IMR-90 (cell line): ENCODE measurements around the gene URB2. TPM values are rescaled to one million over a fixed set of nuclear protein-coding genes. Genes with fewer than 3 reads are reported as not detected.

Source experiments
- ATAC-seq: fragments of 200-7000 bp; cut with Tn5 transposase; 2 replicates; pipeline ENCODE4 v1.9.1; 2020; ENCODE audit warnings: low read depth, mild to moderate bottlenecking, moderate library complexity
- BruUV-seq: library from RNA; stranded (reverse); fragments of 400-500 nt; replicated peaks from 2 replicates; lab custom pipeline; 2021; lab: Mats Ljungman, UMichigan
- CTCF ChIA-PET: fragments of 300-600 bp; formaldehyde crosslinking; extraction: SDS; loops from one replicate; lab custom pipeline; 2021; ENCODE audit warnings: antibody characterized with exemption; lab: Yijun Ruan, JAX
- POLR2A ChIA-PET: fragments of 300-600 bp; sonication (Branson Sonifier 250); formaldehyde crosslinking; loops from one replicate; lab custom pipeline; 2022; ENCODE audit warnings: antibody characterized with exemption; ENCODE audit not compliant: unreplicated experiment; lab: Charles Lee
- DNase-seq: peaks from one replicate; pipeline ENCODE4 v3.0.0; 2013
- H2AFZ ChIP-seq: replicated peaks from 2 replicates; pipeline ENCODE3; 2013; ENCODE audit warnings: low read length, mild to moderate bottlenecking; ENCODE audit not compliant: poor library complexity
- H2AK5ac ChIP-seq: 2 replicates; pipeline ENCODE4 v1.6.1; 2013; ENCODE audit warnings: low read depth, low read length, inconsistent platforms
- H2AK9ac ChIP-seq: replicated peaks from 2 replicates; pipeline ENCODE3; 2013; ENCODE audit warnings: mild to moderate bottlenecking, low read depth, low read length, moderate library complexity; ENCODE audit not compliant: poor library complexity
- H2BK120ac ChIP-seq: 2 replicates; pipeline ENCODE4 v1.6.1; 2013; ENCODE audit warnings: low read depth, low read length, inconsistent platforms
- H2BK15ac ChIP-seq: 3 replicates; pipeline ENCODE4 v1.6.1; 2013; ENCODE audit warnings: low read depth, low read length, inconsistent platforms
- H2BK20ac ChIP-seq: 2 replicates; pipeline ENCODE4 v1.6.1; 2013; ENCODE audit warnings: low read depth, mild to moderate bottlenecking, inconsistent platforms, low read length, moderate library complexity
- H2BK5ac ChIP-seq: 2 replicates; pipeline ENCODE4 v1.6.1; 2013; ENCODE audit warnings: mild to moderate bottlenecking, low read depth, low read length, inconsistent platforms; ENCODE audit not compliant: poor library complexity, severe bottlenecking
- H3K14ac ChIP-seq: replicated peaks from 2 replicates; pipeline ENCODE4 v1.6.1; 2013; ENCODE audit warnings: low read depth, low read length, inconsistent platforms
- H3K18ac ChIP-seq: 2 replicates; pipeline ENCODE4 v1.6.1; 2013; ENCODE audit warnings: low read depth, low read length, control low read depth
- H3K23ac ChIP-seq: 2 replicates; pipeline ENCODE4 v1.6.1; 2013; ENCODE audit warnings: low read depth, low read length, inconsistent platforms
- H3K27ac ChIP-seq: 2 replicates; pipeline ENCODE4 v1.5.1; 2013; ENCODE audit warnings: mild to moderate bottlenecking, control low read depth, low read length; ENCODE audit not compliant: insufficient read depth
- H3K27me3 ChIP-seq: 2 replicates; pipeline ENCODE4 v1.6.1; 2013; ENCODE audit warnings: low read length; ENCODE audit not compliant: control insufficient read depth, insufficient read depth
- H3K36me3 ChIP-seq: 2 replicates; pipeline ENCODE4 v1.6.1; 2013; ENCODE audit warnings: low read length, mixed read lengths; ENCODE audit not compliant: control insufficient read depth, insufficient read depth
- H3K4ac ChIP-seq: 2 replicates; pipeline ENCODE4 v1.6.1; 2013; ENCODE audit warnings: low read depth, low read length, inconsistent platforms
- H3K4me1 ChIP-seq: 2 replicates; pipeline ENCODE4 v1.6.1; 2013; ENCODE audit warnings: low read length, mixed read lengths; ENCODE audit not compliant: control insufficient read depth, insufficient read depth
- H3K4me2 ChIP-seq: 2 replicates; pipeline ENCODE4 v1.6.1; 2013; ENCODE audit warnings: low read depth, mild to moderate bottlenecking, control low read depth, low read length, moderate library complexity
- H3K4me3 ChIP-seq: 2 replicates; pipeline ENCODE4 v1.5.1; 2013; ENCODE audit warnings: low read depth, mild to moderate bottlenecking, control low read depth, low read length, moderate library complexity; ENCODE audit not compliant: insufficient read depth
- H3K56ac ChIP-seq: 2 replicates; pipeline ENCODE4 v1.6.1; 2013; ENCODE audit warnings: low read length, inconsistent platforms; ENCODE audit not compliant: insufficient read depth; ENCODE audit errors: extremely low read depth
- H3K79me1 ChIP-seq, 2 experiments: 2 replicates each; pipeline ENCODE4 v1.6.1; 2013; ENCODE audit warnings: low read length in 2 of 2, inconsistent platforms in 1 of 2, low read depth in 1 of 2
- H3K9ac ChIP-seq: 2 replicates; pipeline ENCODE4 v1.6.1; 2013; ENCODE audit warnings: low read depth, low read length, control low read depth
- H3K9me1 ChIP-seq: 2 replicates; pipeline ENCODE4 v1.6.1; 2013; ENCODE audit warnings: low read length, inconsistent platforms; ENCODE audit not compliant: insufficient read depth
- H3K9me3 ChIP-seq: 2 replicates; pipeline ENCODE4 v1.6.1; 2013; ENCODE audit warnings: low read length; ENCODE audit not compliant: control insufficient read depth, insufficient read depth
- H4K20me1 ChIP-seq: 2 replicates; pipeline ENCODE4 v1.6.1; 2013; ENCODE audit warnings: low read length, inconsistent platforms; ENCODE audit not compliant: insufficient read depth
- H4K5ac ChIP-seq: 2 replicates; pipeline ENCODE4 v1.6.1; 2013; ENCODE audit warnings: mild to moderate bottlenecking, low read depth, low read length, control low read depth
- H4K8ac ChIP-seq, 2 experiments: 2 replicates each; pipeline ENCODE4 v1.6.1; 2013; ENCODE audit warnings: low read depth in 2 of 2, low read length in 2 of 2, control low read depth in 1 of 2, inconsistent platforms in 1 of 2
- H4K91ac ChIP-seq: 2 replicates; pipeline ENCODE4 v1.6.1; 2013; ENCODE audit warnings: low read depth, low read length, inconsistent platforms; ENCODE audit not compliant: insufficient read depth
- CEBPB ChIP-seq: IDR thresholded peaks from 2 replicates; pipeline ENCODE4 v1.6.1; 2012; ENCODE audit warnings: low read depth, low read length, improper control_type of control experiment
- SMC3 ChIP-seq: fragments of 150-350 bp; IDR thresholded peaks from 2 replicates; pipeline ENCODE4 v1.6.1; 2016; ENCODE audit warnings: low read depth, mild to moderate bottlenecking, antibody characterized with exemption, low read length, moderate library complexity
- USF2 ChIP-seq: fragments of 150-350 bp; IDR thresholded peaks from 2 replicates; pipeline ENCODE4 v1.6.1; 2017; ENCODE audit warnings: mild to moderate bottlenecking, antibody characterized with exemption, low read length, low read depth
- whole genome bisulfite sequencing, 2 experiments: methylation state at CpG; one replicate each; pipeline versions ENCODE4 v1.1.5 to v1.1.7; 2013; ENCODE audit warnings: missing lambda C conversion rate in 2 of 2; ENCODE audit not compliant: insufficient read length in 1 of 2; ENCODE audit errors: extremely low coverage in 2 of 2; 5-methylcytosine and 5-hydroxymethylcytosine counted together
- dilution Hi-C: fragments of 300-500 bp; cut with HindIII; formaldehyde crosslinking; loops from one replicate; pipeline ENCODE4 v1.14.3; 2018; ENCODE audit warnings: low sequenced_read_pairs; ENCODE audit not compliant: unreplicated experiment
- in situ Hi-C: fragments of 300-500 bp; cut with MboI; formaldehyde crosslinking; loops from 3 replicates; pipeline ENCODE4 v1.14.3; 2019; ENCODE audit warnings: low sequenced_read_pairs, inconsistent platforms, mixed read lengths
- intact Hi-C: fragments of 100-400 bp; cut with micrococcal nuclease; formaldehyde crosslinking; loops from 2 replicates; pipeline ENCODE4 v1.10.0; 2022
- polyA plus RNA-seq, 3 experiments: library from polyadenylated mRNA; depleted of rRNA; stranded (reverse); fragments of >200 nt; gene quantifications; 2 replicates each; pipeline ENCODE4 v1.2.3, GENCODE V29; 2012; ENCODE audit warnings: low replicate concordance in 1 of 3
- total RNA-seq: library from RNA; depleted of rRNA; stranded (reverse); fragments of >200 nt; gene quantifications from 2 replicates; pipeline ENCODE4 v1.2.3, GENCODE V29; 2012

The URB2 gene
- total and polyA plus RNA-seq, 2 of the 4 experiments (the other 2 are of a cell fraction) = 5.9 to 15.4 TPM

GRCh38 chr1:229620876-229621275, 5.2 kb upstream of the URB2 start:
- H3K27me3 ChIP-seq = no peaks in the 10 kb centered on the region
- no peak overlapping the region for H3K23ac ChIP-seq
- no peak overlapping the region for H2AFZ ChIP-seq
- no peak overlapping the region for H3K14ac ChIP-seq
- no peaks in the 10 kb centered on the region for H3K9me3 ChIP-seq
- H2BK5ac ChIP-seq = no peak overlapping the region
- no peak overlapping the region for H3K56ac ChIP-seq
- intact Hi-C loops = no loop called here
- no peak for TF ChIP-seq SMC3
- TF ChIP-seq CEBPB = peak; percentile 73
- no peak for TF ChIP-seq USF2
- H3K4ac ChIP-seq = no peak overlapping the region
- ChIA-PET POLR2A (no interaction called here), CTCF (no interaction called here)
- in situ Hi-C loops = no loop called here
- no peak overlapping the region for H3K27ac ChIP-seq
- no peak overlapping the region for H4K8ac ChIP-seq
- H3K4me1 ChIP-seq = peaks cover 3% of the 10 kb centered on the region
- ATAC-seq = no peak
- H2BK120ac ChIP-seq = no peak overlapping the region
- H2AK5ac ChIP-seq = no peak overlapping the region
- BruUV-seq = no TSS peak
- no peak overlapping the region for H3K4me3 ChIP-seq
- 0 out of 2 replicates have a peak, but pooled peaks cover 2% of the 10 kb centered on the region for H3K36me3 ChIP-seq
- H4K20me1 ChIP-seq = peaks cover 63% of the 10 kb centered on the region
- 100% methylated on average over 1 of the region's 3 CpGs; no CpG with 5 or more reads in 1 of the 2 experiments for WGBS, 2 experiments
- H2BK15ac ChIP-seq = no peak overlapping the region
- no peak overlapping the region for H2BK20ac ChIP-seq
- H3K18ac ChIP-seq = no peak overlapping the region
- peaks cover 12% of the 10 kb centered on the region for H3K9me1 ChIP-seq
- no peak overlapping the region for H3K9ac ChIP-seq
- no peak overlapping the region for H4K91ac ChIP-seq
- no peak overlapping the region for H3K4me2 ChIP-seq
- DNase-seq = peak; percentile 54
- H3K79me1 ChIP-seq = peaks cover 22 to 63% of the 10 kb centered on the region in 2 experiments
- H2AK9ac ChIP-seq = no peak overlapping the region
- H4K5ac ChIP-seq = no peak overlapping the region
- dilution Hi-C loops = no loop called here
